Stimulated activated naive CD8-positive, alpha-beta T cell treated with anti-CD3 and anti-CD28 coated beads, Interleukin-15, amount 100 ng/mL, for 72 hours (primary cell): ENCODE results near the gene APOBEC2.

Source experiments
- ATAC-seq: fragments of 150-1000 bp; cut with Tn5 transposase; 2 replicates; pipeline ENCODE4 v1.10.0; 2021; ENCODE audit warnings: mild to moderate bottlenecking, moderate library complexity
- DNase-seq, 2 donors: peaks; one replicate each; pipeline ENCODE4 v3.0.0; 2021 to 2022
- H3K27ac Mint-ChIP-seq, 2 donors: one replicate each; pipeline ENCODE4 v1.8.0; 2022; ENCODE audit warnings: mild to moderate bottlenecking in 2 of 2, mixed read lengths in 2 of 2, moderate library complexity in 2 of 2
- H3K27me3 Mint-ChIP-seq: one replicate; pipeline ENCODE4 v1.8.0; 2022; ENCODE audit warnings: mixed read lengths
- H3K4me1 Mint-ChIP-seq: one replicate; pipeline ENCODE4 v1.8.0; 2022; ENCODE audit warnings: mild to moderate bottlenecking, mixed read lengths
- H3K4me3 Mint-ChIP-seq, 2 donors: one replicate each; pipeline ENCODE4 v1.8.0; 2022; ENCODE audit warnings: mild to moderate bottlenecking in 2 of 2, mixed read lengths in 2 of 2, moderate library complexity in 1 of 2
- H3K9me3 Mint-ChIP-seq, 2 donors: one replicate each; pipeline ENCODE4 v1.8.0; 2022; ENCODE audit warnings: mixed read lengths in 2 of 2

APOBEC2 gene

GRCh38 chr6:41046084-41046483 is 6.9 kb upstream of the APOBEC2 start:
- ATAC-seq (no peak), DNase-seq (no peak)
- H3K4me1 Mint-ChIP-seq = no peaks in the 10 kb centered on the region
- H3K9me3 Mint-ChIP-seq = no peaks in the 10 kb centered on the region
- no peaks in the 10 kb centered on the region for H3K27me3 Mint-ChIP-seq
- no peak overlapping the region for H3K27ac Mint-ChIP-seq
- H3K4me3 Mint-ChIP-seq = no peak overlapping the region

GRCh38 chr6:41047306-41047705 is 5.7 kb upstream of the APOBEC2 start:
- no peak for ATAC-seq
- no peak for DNase-seq
- peaks cover 7% of the 10 kb centered on the region for H3K4me1 Mint-ChIP-seq
- H3K4me3 Mint-ChIP-seq = no peak overlapping the region
- H3K27me3 Mint-ChIP-seq = no peaks in the 10 kb centered on the region
- H3K9me3 Mint-ChIP-seq = peaks cover 0 to 6% of the 10 kb centered on the region in 2 donors
- no peak overlapping the region for H3K27ac Mint-ChIP-seq

- no peak overlapping the region for H3K27ac Mint-ChIP-seq
Observed at GRCh38 chr6:41047745-41048732, 5.0 kb upstream of the APOBEC2 start.

GRCh38 chr6:41049521-41049920 is 3.5 kb upstream of the APOBEC2 start:
- Mint-ChIP-seq H3K4me1 (peaks cover 19% of the 10 kb centered on the region), H3K27ac (peak overlapping the region in 1 of 2 donors; percentile 57), H3K4me3 (no peak overlapping the region), H3K9me3 (peaks cover 0 to 6% of the 10 kb centered on the region in 2 donors), H3K27me3 (no peaks in the 10 kb centered on the region)
- ATAC-seq = no peak
- no peak for DNase-seq

More at GRCh38 chr6:41047745-41048732, 5.0 kb upstream of the APOBEC2 start:
- H3K4me1 Mint-ChIP-seq = peaks cover 15% of the 10 kb centered on the region
- DNase-seq (no peak), ATAC-seq (no peak)
- peaks cover 0 to 6% of the 10 kb centered on the region in 2 donors for H3K9me3 Mint-ChIP-seq
- no peak overlapping the region for H3K4me3 Mint-ChIP-seq
- no peaks in the 10 kb centered on the region for H3K27me3 Mint-ChIP-seq

- no peak for DNase-seq
- no peak for ATAC-seq
- H3K27ac Mint-ChIP-seq = no peak overlapping the region
- H3K27me3 Mint-ChIP-seq = no peaks in the 10 kb centered on the region
- peaks cover 0 to 6% of the 10 kb centered on the region in 2 donors for H3K9me3 Mint-ChIP-seq
- H3K4me3 Mint-ChIP-seq = no peak overlapping the region
- peaks cover 19% of the 10 kb centered on the region for H3K4me1 Mint-ChIP-seq
Observed at GRCh38 chr6:41049955-41050354, 3.0 kb upstream of the APOBEC2 start.

GRCh38 chr6:41050536-41050935 is 2.5 kb upstream of the APOBEC2 start:
- DNase-seq = no peak
- Mint-ChIP-seq H3K27me3 (no peaks in the 10 kb centered on the region), H3K4me1 (peaks cover 19% of the 10 kb centered on the region), H3K4me3 (no peak overlapping the region), H3K9me3 (peaks cover 0 to 6% of the 10 kb centered on the region in 2 donors), H3K27ac (no peak overlapping the region)
- ATAC-seq = no peak

- H3K4me3 Mint-ChIP-seq = peak overlapping the region in 1 of 2 donors; percentile 3
- H3K27ac Mint-ChIP-seq = peak overlapping the region; percentile 23 to 52
- peaks cover 0 to 6% of the 10 kb centered on the region in 2 donors for H3K9me3 Mint-ChIP-seq
- ATAC-seq (peak; percentile 46), DNase-seq (no peak)
- H3K4me1 Mint-ChIP-seq = peaks cover 19% of the 10 kb centered on the region
- no peaks in the 10 kb centered on the region for H3K27me3 Mint-ChIP-seq
Observed at GRCh38 chr6:41051873-41052272, 1.1 kb upstream of the APOBEC2 start.

GRCh38 chr6:41054511-41054910 is 1.5 kb downstream of the APOBEC2 start:
- Mint-ChIP-seq H3K9me3 (peaks cover 0 to 6% of the 10 kb centered on the region in 2 donors), H3K27ac (no peak overlapping the region)
- ATAC-seq = no peak

GRCh38 chr6:41055149-41055548 is 2.1 kb downstream of the APOBEC2 start:
- H3K9me3 Mint-ChIP-seq = peaks cover 0 to 6% of the 10 kb centered on the region in 2 donors
- no peak for DNase-seq
- no peak overlapping the region for H3K4me3 Mint-ChIP-seq
- no peak for ATAC-seq
- no peaks in the 10 kb centered on the region for H3K27me3 Mint-ChIP-seq
- H3K27ac Mint-ChIP-seq = peak overlapping the region in 1 of 2 donors; percentile 2
- H3K4me1 Mint-ChIP-seq = peaks cover 19% of the 10 kb centered on the region

More at GRCh38 chr6:41054511-41054910, 1.5 kb downstream of the APOBEC2 start:
- no peak for DNase-seq
- no peak overlapping the region for H3K4me3 Mint-ChIP-seq
- H3K27me3 Mint-ChIP-seq = no peaks in the 10 kb centered on the region
- H3K4me1 Mint-ChIP-seq = peaks cover 19% of the 10 kb centered on the region

- DNase-seq = no peak
- Mint-ChIP-seq H3K9me3 (peaks cover 0 to under 1% of the 10 kb centered on the region in 2 donors), H3K27ac (peak overlapping the region in 1 of 2 donors; percentile 61), H3K4me1 (peaks cover 15% of the 10 kb centered on the region), H3K4me3 (no peak overlapping the region), H3K27me3 (no peaks in the 10 kb centered on the region)
- no peak for ATAC-seq
Observed at GRCh38 chr6:41056768-41057490, 3.9 kb downstream of the APOBEC2 start.

GRCh38 chr6:41058783-41059181 is 5.8 kb downstream of the APOBEC2 start:
- Mint-ChIP-seq H3K4me3 (no peak overlapping the region), H3K9me3 (no peaks in the 10 kb centered on the region), H3K4me1 (no peaks in the 10 kb centered on the region), H3K27ac (no peak overlapping the region), H3K27me3 (no peaks in the 10 kb centered on the region)
- no peak for ATAC-seq
- no peak for DNase-seq

GRCh38 chr6:41059556-41059955 is 6.6 kb downstream of the APOBEC2 start:
- Mint-ChIP-seq H3K4me3 (no peak overlapping the region), H3K27me3 (no peaks in the 10 kb centered on the region), H3K4me1 (no peaks in the 10 kb centered on the region), H3K9me3 (no peaks in the 10 kb centered on the region), H3K27ac (no peak overlapping the region)
- DNase-seq = no peak
- no peak for ATAC-seq

- DNase-seq = no peak
- Mint-ChIP-seq H3K4me1 (peaks cover 5% of the 10 kb centered on the region), H3K9me3 (no peaks in the 10 kb centered on the region), H3K4me3 (no peak overlapping the region), H3K27me3 (no peaks in the 10 kb centered on the region), H3K27ac (no peak overlapping the region)
- ATAC-seq = no peak
Observed at GRCh38 chr6:41061196-41061726, 8.3 kb downstream of the APOBEC2 start.

- H3K9me3 Mint-ChIP-seq = no peaks in the 10 kb centered on the region
- H3K27ac Mint-ChIP-seq = no peak overlapping the region
- DNase-seq (no peak), ATAC-seq (no peak)
- no peak overlapping the region for H3K4me3 Mint-ChIP-seq
- H3K27me3 Mint-ChIP-seq = no peaks in the 10 kb centered on the region
- peaks cover 11% of the 10 kb centered on the region for H3K4me1 Mint-ChIP-seq
Observed at GRCh38 chr6:41062056-41062455, 9.1 kb downstream of the APOBEC2 start.

GRCh38 chr6:41063884-41064285 is 10.9 kb downstream of the APOBEC2 start:
- Mint-ChIP-seq H3K4me1 (peaks cover 15% of the 10 kb centered on the region), H3K27me3 (no peaks in the 10 kb centered on the region), H3K27ac (no peak overlapping the region), H3K4me3 (no peak overlapping the region), H3K9me3 (no peaks in the 10 kb centered on the region)
- ATAC-seq (no peak), DNase-seq (no peak)
